ENCODE measurements around the gene IL37.

DNA sequence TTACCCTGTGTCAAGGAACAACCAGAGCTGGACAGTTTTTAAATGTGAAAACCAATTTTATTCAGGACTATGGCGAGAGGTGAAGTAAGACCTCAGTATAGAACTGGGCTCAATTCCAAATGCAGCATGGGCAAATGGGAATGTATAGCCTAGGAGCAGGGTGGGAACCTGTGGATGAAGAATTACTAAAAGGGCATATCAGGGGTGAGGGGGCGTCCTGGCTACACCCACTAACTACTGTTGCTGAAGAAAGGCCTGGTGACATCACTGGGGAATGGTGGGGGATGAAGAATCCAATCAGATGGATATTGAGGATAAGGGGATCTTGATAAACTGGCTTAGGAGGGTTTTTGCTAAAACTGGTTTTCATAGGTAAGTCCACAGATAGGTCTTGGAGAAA, 27.3 kb upstream of the IL37 start:
- no peak for TF ChIP-seq CREM (IDR thresholded peaks at IDR 0.05)
- no peak for TF ChIP-seq CREM (CRISPR knock-in tag; IDR thresholded peaks at IDR 0.05)
- no peak for TF ChIP-seq ZNF263 (CRISPR knock-in tag; IDR thresholded peaks at IDR 0.05)
- no peak for TF ChIP-seq PREB (CRISPR knock-in tag; IDR thresholded peaks at IDR 0.05)
- TF ChIP-seq, protein P1, sequence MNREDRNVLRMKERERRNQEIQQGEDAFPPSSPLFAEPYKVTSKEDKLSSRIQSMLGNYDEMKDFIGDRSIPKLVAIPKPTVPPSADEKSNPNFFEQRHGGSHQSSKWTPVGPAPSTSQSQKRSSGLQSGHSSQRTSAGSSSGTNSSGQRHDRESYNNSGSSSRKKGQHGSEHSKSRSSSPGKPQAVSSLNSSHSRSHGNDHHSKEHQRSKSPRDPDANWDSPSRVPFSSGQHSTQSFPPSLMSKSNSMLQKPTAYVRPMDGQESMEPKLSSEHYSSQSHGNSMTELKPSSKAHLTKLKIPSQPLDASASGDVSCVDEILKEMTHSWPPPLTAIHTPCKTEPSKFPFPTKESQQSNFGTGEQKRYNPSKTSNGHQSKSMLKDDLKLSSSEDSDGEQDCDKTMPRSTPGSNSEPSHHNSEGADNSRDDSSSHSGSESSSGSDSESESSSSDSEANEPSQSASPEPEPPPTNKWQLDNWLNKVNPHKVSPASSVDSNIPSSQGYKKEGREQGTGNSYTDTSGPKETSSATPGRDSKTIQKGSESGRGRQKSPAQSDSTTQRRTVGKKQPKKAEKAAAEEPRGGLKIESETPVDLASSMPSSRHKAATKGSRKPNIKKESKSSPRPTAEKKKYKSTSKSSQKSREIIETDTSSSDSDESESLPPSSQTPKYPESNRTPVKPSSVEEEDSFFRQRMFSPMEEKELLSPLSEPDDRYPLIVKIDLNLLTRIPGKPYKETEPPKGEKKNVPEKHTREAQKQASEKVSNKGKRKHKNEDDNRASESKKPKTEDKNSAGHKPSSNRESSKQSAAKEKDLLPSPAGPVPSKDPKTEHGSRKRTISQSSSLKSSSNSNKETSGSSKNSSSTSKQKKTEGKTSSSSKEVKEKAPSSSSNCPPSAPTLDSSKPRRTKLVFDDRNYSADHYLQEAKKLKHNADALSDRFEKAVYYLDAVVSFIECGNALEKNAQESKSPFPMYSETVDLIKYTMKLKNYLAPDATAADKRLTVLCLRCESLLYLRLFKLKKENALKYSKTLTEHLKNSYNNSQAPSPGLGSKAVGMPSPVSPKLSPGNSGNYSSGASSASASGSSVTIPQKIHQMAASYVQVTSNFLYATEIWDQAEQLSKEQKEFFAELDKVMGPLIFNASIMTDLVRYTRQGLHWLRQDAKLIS (CRISPR knock-in tag; IDR thresholded peaks at IDR 0.05), result no peak
- no peak for TF ChIP-seq SIN3A (IDR thresholded peaks at IDR 0.05; ENCODE audit: borderline replicate concordance, low read depth, low read length)
- no peak for TF ChIP-seq NFYB (CRISPR knock-in tag; IDR thresholded peaks at IDR 0.05)
- TF ChIP-seq, protein P2, sequence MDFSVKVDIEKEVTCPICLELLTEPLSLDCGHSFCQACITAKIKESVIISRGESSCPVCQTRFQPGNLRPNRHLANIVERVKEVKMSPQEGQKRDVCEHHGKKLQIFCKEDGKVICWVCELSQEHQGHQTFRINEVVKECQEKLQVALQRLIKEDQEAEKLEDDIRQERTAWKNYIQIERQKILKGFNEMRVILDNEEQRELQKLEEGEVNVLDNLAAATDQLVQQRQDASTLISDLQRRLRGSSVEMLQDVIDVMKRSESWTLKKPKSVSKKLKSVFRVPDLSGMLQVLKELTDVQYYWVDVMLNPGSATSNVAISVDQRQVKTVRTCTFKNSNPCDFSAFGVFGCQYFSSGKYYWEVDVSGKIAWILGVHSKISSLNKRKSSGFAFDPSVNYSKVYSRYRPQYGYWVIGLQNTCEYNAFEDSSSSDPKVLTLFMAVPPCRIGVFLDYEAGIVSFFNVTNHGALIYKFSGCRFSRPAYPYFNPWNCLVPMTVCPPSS (IDR thresholded peaks at IDR 0.05), result no peak
- no peak for TF ChIP-seq ZNF292 (CRISPR knock-in tag; IDR thresholded peaks at IDR 0.05; ENCODE audit: borderline replicate concordance, low read depth)
- TF ChIP-seq, protein P3, sequence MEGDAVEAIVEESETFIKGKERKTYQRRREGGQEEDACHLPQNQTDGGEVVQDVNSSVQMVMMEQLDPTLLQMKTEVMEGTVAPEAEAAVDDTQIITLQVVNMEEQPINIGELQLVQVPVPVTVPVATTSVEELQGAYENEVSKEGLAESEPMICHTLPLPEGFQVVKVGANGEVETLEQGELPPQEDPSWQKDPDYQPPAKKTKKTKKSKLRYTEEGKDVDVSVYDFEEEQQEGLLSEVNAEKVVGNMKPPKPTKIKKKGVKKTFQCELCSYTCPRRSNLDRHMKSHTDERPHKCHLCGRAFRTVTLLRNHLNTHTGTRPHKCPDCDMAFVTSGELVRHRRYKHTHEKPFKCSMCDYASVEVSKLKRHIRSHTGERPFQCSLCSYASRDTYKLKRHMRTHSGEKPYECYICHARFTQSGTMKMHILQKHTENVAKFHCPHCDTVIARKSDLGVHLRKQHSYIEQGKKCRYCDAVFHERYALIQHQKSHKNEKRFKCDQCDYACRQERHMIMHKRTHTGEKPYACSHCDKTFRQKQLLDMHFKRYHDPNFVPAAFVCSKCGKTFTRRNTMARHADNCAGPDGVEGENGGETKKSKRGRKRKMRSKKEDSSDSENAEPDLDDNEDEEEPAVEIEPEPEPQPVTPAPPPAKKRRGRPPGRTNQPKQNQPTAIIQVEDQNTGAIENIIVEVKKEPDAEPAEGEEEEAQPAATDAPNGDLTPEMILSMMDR (CRISPR knock-in tag; IDR thresholded peaks at IDR 0.05), result no peak
- TF ChIP-seq TAF1 (CRISPR knock-in tag; IDR thresholded peaks at IDR 0.05), result no peak
- no peak for TF ChIP-seq MAX (IDR thresholded peaks at IDR 0.05)
- TF ChIP-seq TAF15 (IDR thresholded peaks at IDR 0.05; ENCODE audit: low read depth, low read length, poor library complexity, severe bottlenecking), result no peak
- no peak for TF ChIP-seq POLR2A (IDR thresholded peaks at IDR 0.05; ENCODE audit: insufficient read depth in 1 of 2, low read depth in 2 of 2, low read length in 2 of 2)
- TF ChIP-seq U2AF1 (optimal IDR thresholded peaks at IDR 0.05; ENCODE audit: low read depth, low read length), result no peak

Measured in HepG2 (cell line).